ENCODE measurements around the gene YAF2.

Gene YAF2

GRCh38 chr12:42281844-42282243 lies 43.8 kb upstream of the YAF2 start:
- no peak overlapping the region for H3K4me3 ChIP-seq (ENCODE audit: low read length)
- no peak for TF ChIP-seq CTCF (conservative IDR thresholded peaks at IDR 0.05; ENCODE audit: low read depth, low read length)
- no peak for DNase-seq (ENCODE audit: low read depth)

DNA sequence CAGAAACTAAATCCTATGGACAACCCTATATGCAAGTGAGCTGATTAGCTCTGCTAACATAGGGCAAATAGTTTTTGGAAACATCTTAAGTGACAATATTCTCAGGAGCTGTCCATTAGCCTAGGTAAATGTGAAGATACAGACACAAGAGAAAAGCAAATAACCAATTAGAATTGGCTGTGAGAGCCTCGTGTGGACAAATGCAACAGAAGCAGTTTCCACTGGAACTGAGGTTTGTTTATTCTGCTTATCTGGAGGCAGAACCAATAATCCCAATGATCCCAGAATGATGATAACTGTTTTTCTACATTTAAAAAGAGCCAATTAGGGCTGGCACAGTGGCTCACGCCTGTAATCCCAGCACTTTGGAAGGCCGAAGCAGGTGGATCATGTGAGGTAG lies 43.2 kb upstream of the YAF2 start:
- no peak for TF ChIP-seq CTCF (conservative IDR thresholded peaks at IDR 0.05; ENCODE audit: low read depth, low read length)
- no peak for DNase-seq (ENCODE audit: low read depth)
- H3K4me3 ChIP-seq (ENCODE audit: low read length), result no peak overlapping the region

GRCh38 chr12:42278128-42278510 lies 40.1 kb upstream of the YAF2 start:
- no peak for TF ChIP-seq CTCF (conservative IDR thresholded peaks at IDR 0.05; ENCODE audit: low read depth, low read length)
- no peak for DNase-seq (ENCODE audit: low read depth)
- H3K4me3 ChIP-seq (ENCODE audit: low read length), result no peak overlapping the region

DNA sequence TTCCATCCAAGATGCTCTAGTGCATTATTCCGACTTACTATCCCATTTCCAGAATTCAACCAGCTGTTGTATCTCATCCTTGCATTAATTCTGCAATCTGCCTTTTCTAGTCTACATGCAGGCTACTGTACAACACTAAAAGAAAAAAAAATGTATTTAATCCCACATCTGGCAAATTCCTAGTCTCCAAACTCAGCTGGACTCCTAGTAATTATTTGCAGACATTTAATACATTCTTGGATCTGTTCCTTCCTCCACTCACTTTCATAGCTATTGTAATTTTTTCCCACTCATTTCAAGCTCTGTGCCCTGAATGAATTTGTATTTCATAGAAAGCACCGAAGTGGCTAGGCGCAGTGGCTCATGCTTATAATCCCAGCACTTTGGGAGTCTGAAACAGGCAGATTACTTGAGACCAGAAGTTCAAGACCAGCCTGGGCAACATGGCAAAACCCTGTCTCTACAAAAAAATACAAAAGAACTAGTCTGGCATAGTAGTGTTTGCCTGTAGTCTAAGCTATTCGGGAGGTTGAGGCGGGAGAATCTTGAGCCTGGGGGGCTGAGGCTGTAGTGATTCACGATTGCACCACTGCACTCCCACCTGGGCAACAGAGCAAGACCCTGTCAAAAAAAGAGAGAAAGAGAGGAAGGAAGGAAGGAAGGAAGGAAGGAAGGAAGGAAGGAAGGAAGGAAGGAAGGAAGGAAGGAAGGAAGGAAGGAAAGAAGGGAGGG lies 39.5 kb upstream of the YAF2 start:
- H3K4me3 ChIP-seq (ENCODE audit: low read length), result no peak overlapping the region
- no peak for TF ChIP-seq CTCF (conservative IDR thresholded peaks at IDR 0.05; ENCODE audit: low read depth, low read length)
- no peak for DNase-seq (ENCODE audit: low read depth)

DNA sequence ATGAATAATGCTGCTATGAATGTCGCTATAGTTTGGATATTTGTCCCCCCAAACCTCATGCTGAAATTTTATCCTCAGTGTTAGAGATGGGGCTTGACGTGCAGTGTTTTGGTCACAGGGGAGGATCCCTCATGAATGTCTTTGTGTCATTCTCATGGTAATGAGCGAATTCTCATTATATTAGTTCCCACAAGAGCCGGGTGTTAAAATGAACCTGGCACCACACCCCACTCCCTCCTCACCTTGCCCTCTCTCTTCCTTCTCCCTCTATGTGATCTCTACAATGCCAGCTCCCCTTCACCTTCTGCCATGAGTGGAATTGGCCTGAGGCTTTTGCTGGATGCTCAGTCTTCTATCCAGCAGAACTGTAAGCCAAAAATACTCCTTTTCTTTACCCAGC lies 37.5 kb upstream of the YAF2 start:
- TF ChIP-seq CTCF (conservative IDR thresholded peaks at IDR 0.05; ENCODE audit: low read depth, low read length), result no peak
- no peak overlapping the region for H3K4me3 ChIP-seq (ENCODE audit: low read length)

DNA sequence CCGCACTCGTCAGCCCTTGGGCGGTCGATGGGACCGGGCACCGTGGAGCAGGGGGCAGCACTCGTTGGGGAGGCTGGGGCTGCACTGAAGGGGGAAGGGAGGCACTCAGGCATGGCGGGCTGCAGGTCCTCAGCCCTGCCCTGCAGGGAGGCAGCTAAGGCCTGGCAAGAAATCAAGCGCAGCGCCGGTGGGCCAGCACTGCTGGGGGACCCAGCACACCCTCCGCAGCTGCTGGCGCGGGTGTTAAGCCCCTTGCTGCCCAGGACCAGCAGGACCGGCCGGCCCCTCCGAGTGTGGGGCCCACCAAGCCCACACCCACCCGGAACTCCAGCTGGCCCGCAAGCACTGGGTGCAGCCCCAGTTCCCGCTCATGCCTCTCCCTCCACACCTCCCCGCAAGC lies 35.7 kb upstream of the YAF2 start:
- no peak for TF ChIP-seq CTCF (conservative IDR thresholded peaks at IDR 0.05; ENCODE audit: low read depth, low read length)
- no peak for DNase-seq (ENCODE audit: low read depth)
- no peak overlapping the region for H3K4me3 ChIP-seq (ENCODE audit: low read length)

More for the DNA sequence above, 37.5 kb upstream of the YAF2 start:
- DNase-seq (ENCODE audit: low read depth), result no peak

DNA sequence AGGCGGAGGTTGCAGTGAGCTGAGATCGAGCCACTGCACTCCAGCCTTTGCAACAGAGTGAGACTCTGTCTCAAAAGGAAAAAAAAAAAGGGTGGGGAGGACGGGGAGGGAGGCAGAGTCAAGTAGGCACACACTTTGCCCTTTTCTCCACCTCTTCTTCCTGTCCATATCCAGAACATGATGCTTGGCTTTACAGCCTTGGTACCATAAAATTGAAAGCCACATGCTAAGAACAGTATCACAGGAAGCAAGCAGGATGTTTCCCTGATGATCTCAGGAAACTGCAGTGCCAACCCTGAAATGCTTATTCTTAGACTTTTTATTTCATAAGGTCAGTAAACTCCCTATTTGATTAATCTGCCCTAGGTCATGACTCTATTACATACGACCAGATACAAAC lies 32.5 kb upstream of the YAF2 start:
- DNase-seq (ENCODE audit: low read depth), result no peak
- TF ChIP-seq CTCF (conservative IDR thresholded peaks at IDR 0.05; ENCODE audit: low read depth, low read length), result no peak
- H3K4me3 ChIP-seq (ENCODE audit: low read length), result no peak overlapping the region
